ENCODE measurements around the gene COL1A1. TPM values are rescaled to one million over a fixed set of nuclear protein-coding genes. Genes with fewer than 3 reads are reported as not detected.

Gene COL1A1
- total RNA-seq, 1 donor from 2014 or later = 1.1 TPM

GRCh38 chr17:50155115-50155819, 46.2 kb downstream of the COL1A1 start:
- Histone ChIP-seq H3K4me2 (no peak overlapping the region), H3K27me3 (peaks cover 1% of the 10 kb centered on the region), H2AFZ (replicated peaks) (no peak overlapping the region), H3K79me2 (ENCODE audit: low read depth) (peaks cover 5% of the 10 kb centered on the region), H3K9ac (no peak overlapping the region), H3K4me3 (no peak overlapping the region), H3K27ac (no peak overlapping the region), H4K20me1 (ENCODE audit: low read depth) (peaks cover 2% of the 10 kb centered on the region), H3K36me3 (no peaks in the 10 kb centered on the region), H3F3A (ENCODE audit: low read depth) (peaks cover 18% of the 10 kb centered on the region), H3K9me3 (ENCODE audit: low read depth) (no peaks in the 10 kb centered on the region), H3K4me1 (peaks cover 11% of the 10 kb centered on the region)
- TF ChIP-seq EZH2phosphoT487 (IDR thresholded peaks at IDR 0.05) (no peak), EZH2 (IDR thresholded peaks at IDR 0.05) (no peak)
- TF ChIP-seq, protein P1, sequence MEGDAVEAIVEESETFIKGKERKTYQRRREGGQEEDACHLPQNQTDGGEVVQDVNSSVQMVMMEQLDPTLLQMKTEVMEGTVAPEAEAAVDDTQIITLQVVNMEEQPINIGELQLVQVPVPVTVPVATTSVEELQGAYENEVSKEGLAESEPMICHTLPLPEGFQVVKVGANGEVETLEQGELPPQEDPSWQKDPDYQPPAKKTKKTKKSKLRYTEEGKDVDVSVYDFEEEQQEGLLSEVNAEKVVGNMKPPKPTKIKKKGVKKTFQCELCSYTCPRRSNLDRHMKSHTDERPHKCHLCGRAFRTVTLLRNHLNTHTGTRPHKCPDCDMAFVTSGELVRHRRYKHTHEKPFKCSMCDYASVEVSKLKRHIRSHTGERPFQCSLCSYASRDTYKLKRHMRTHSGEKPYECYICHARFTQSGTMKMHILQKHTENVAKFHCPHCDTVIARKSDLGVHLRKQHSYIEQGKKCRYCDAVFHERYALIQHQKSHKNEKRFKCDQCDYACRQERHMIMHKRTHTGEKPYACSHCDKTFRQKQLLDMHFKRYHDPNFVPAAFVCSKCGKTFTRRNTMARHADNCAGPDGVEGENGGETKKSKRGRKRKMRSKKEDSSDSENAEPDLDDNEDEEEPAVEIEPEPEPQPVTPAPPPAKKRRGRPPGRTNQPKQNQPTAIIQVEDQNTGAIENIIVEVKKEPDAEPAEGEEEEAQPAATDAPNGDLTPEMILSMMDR (IDR thresholded peaks at IDR 0.05) = no peak
- Mint-ChIP-seq H3K4me1 (peaks cover 23% of the 10 kb centered on the region), H3K27me3 (ENCODE audit: insufficient read depth, low read depth) (no peaks in the 10 kb centered on the region), H3K9me3 (no peaks in the 10 kb centered on the region), H3K4me3 (no peak overlapping the region), H3K36me3 (no peaks in the 10 kb centered on the region), H3K27ac (peak overlapping the region; percentile 67)
- no peak for DNase-seq (ENCODE audit: low spot score)

- Histone ChIP-seq H3K9ac (no peak overlapping the region), H3K4me1 (peaks cover 9% of the 10 kb centered on the region), H2AFZ (replicated peaks) (no peak overlapping the region), H3K4me2 (no peak overlapping the region), H3K27ac (no peak overlapping the region), H4K20me1 (ENCODE audit: low read depth) (peaks cover 9% of the 10 kb centered on the region), H3F3A (ENCODE audit: low read depth) (peaks cover 17% of the 10 kb centered on the region), H3K9me3 (ENCODE audit: low read depth) (no peaks in the 10 kb centered on the region), H3K79me2 (ENCODE audit: low read depth) (peaks cover 12% of the 10 kb centered on the region), H3K4me3 (no peak overlapping the region), H3K36me3 (no peaks in the 10 kb centered on the region), H3K27me3 (peaks cover 8% of the 10 kb centered on the region)
- Mint-ChIP-seq H3K4me3 (no peak overlapping the region), H3K9me3 (no peaks in the 10 kb centered on the region), H3K27ac (peak overlapping the region; percentile 67), H3K36me3 (no peaks in the 10 kb centered on the region), H3K27me3 (ENCODE audit: insufficient read depth, low read depth) (no peaks in the 10 kb centered on the region), H3K4me1 (peaks cover 23% of the 10 kb centered on the region)
- DNase-seq (ENCODE audit: low spot score) = no peak
- TF ChIP-seq EZH2phosphoT487 (IDR thresholded peaks at IDR 0.05) = no peak
- TF ChIP-seq EZH2 (IDR thresholded peaks at IDR 0.05) = no peak
- TF ChIP-seq, protein P1 (IDR thresholded peaks at IDR 0.05) = no peak
These were observed 46.8 kb downstream of the COL1A1 start for GRCh38 chr17:50154604-50155003.

DNA sequence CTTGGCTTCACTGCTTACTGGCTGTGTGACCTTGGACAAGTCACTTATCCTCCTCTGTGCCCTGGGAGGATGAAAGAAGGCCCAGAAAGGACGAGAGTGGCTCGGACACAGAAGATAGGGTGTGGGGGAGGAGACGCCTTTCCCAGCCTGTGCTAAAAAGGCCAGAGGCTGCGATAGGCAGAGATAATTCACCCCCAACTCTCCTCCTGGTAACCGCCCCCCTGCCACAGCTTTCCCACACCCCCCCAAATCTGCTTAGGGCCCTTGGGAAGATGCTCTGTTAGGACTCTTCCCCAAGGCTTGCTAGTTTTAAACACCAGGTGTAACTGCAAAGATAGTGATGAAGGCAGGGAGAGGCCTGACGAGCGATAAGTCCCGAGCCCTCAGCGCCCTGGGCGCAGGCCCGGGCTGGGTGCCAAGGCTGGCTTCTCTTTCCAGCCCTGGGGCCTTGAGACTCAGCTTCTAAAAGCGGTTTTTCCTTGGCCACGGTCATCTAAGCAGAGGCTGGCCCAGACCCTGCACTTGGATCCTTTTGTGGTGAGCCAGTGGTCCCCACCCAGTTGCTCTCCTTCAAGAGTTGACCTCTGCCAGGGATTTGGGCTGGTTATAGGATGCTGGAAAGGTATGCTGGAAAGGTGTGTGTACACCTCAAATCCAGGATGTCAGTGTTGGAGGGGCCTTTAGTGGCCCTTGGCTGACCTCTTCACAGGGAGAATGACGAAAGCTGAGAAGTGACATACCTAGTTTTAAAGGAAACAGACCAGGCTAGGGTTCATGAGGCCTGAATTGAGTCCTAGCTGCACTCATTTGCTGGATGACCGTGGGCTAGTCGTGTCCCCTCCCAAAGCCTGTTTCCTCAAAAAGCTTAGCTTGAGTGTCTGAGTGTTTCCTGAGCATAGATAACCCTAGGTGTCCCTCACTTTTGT, 47.5 kb downstream of the COL1A1 start:
- no peak overlapping the region for H3K4me3 ChIP-seq
- H3K4me2 ChIP-seq = no peak overlapping the region
- Mint-ChIP-seq H3K27ac (no peak overlapping the region), H3K4me1 (peaks cover 23% of the 10 kb centered on the region), H3K27me3 (ENCODE audit: insufficient read depth, low read depth) (no peaks in the 10 kb centered on the region), H3K4me3 (no peak overlapping the region), H3K36me3 (no peaks in the 10 kb centered on the region), H3K9me3 (no peaks in the 10 kb centered on the region)
- no peaks in the 10 kb centered on the region for H3K9me3 ChIP-seq (ENCODE audit: low read depth)
- peaks cover 12% of the 10 kb centered on the region for H3K4me1 ChIP-seq
- peaks cover 13% of the 10 kb centered on the region for H3K27me3 ChIP-seq
- peaks cover 18% of the 10 kb centered on the region for H3K79me2 ChIP-seq (ENCODE audit: low read depth)
- DNase-seq (ENCODE audit: low spot score) = no peak
- no peak overlapping the region for H2AFZ ChIP-seq (replicated peaks)
- peaks cover 16% of the 10 kb centered on the region for H4K20me1 ChIP-seq (ENCODE audit: low read depth)
- no peak overlapping the region for H3K9ac ChIP-seq
- H3K36me3 ChIP-seq = no peaks in the 10 kb centered on the region
- H3F3A ChIP-seq (ENCODE audit: low read depth) = peaks cover 22% of the 10 kb centered on the region
- no peak overlapping the region for H3K27ac ChIP-seq
- TF ChIP-seq EZH2 (IDR thresholded peaks at IDR 0.05) = no peak
- no peak for TF ChIP-seq EZH2phosphoT487 (IDR thresholded peaks at IDR 0.05)
- TF ChIP-seq, protein P1 (IDR thresholded peaks at IDR 0.05) = no peak

Data from neural progenitor cell (in vitro differentiated cells).